Skin epidermis (tissue), 12 donors: ENCODE data around the gene DKC1.
"Not testable (repeated sequence)": the region's sequence is repeated elsewhere in the genome, so short reads cannot be mapped to it uniquely, and the experiment has no call there.

Experiments used
- H3K27ac ChIP-seq, 21 experiments: fragments of 200-600 bp; sonication (generic) in 11 of 21; one replicate each; pipeline ENCODE4 v1.5.0; 2020; ENCODE audit warnings: mild to moderate bottlenecking in 3 of 21, inconsistent platforms in 2 of 21, moderate library complexity in 2 of 21
- H3K4me3 ChIP-seq, 7 experiments: fragments of 200-600 bp; sonication (generic) in 2 of 7; one replicate each; pipeline ENCODE4 v1.5.0; 2020; ENCODE audit warnings: inconsistent platforms in 2 of 7, mild to moderate bottlenecking in 2 of 7, moderate library complexity in 1 of 7

The DKC1 gene

GRCh38 chrX:154812341-154813101 lies 49.9 kb downstream of the DKC1 start:
- Histone ChIP-seq H3K27ac (no peak overlapping the region), H3K4me3 (no peak overlapping the region)

- H3K4me3 ChIP-seq = no peak overlapping the region
- H3K27ac ChIP-seq = no peak overlapping the region
Observed at GRCh38 chrX:154813801-154814200, 51.1 kb downstream of the DKC1 start.

- no peak overlapping the region for H3K4me3 ChIP-seq
- no peak overlapping the region for H3K27ac ChIP-seq
Observed at GRCh38 chrX:154815274-154815818, 52.7 kb downstream of the DKC1 start.

- H3K27ac ChIP-seq, H3K4me3 ChIP-seq: not testable (repeated sequence)
Observed at GRCh38 chrX:154816326-154816898, 53.7 kb downstream of the DKC1 start.

GRCh38 chrX:154817048-154817618 lies 54.5 kb downstream of the DKC1 start:
- H3K27ac ChIP-seq, H3K4me3 ChIP-seq: not testable (repeated sequence)

- no peak overlapping the region for H3K27ac ChIP-seq
- H3K4me3 ChIP-seq = no peak overlapping the region
Observed at GRCh38 chrX:154818916-154819770, 56.5 kb downstream of the DKC1 start.

GRCh38 chrX:154819771-154820341 lies 57.2 kb downstream of the DKC1 start:
- Histone ChIP-seq H3K27ac (no peak overlapping the region), H3K4me3 (no peak overlapping the region)

- no peak overlapping the region for H3K4me3 ChIP-seq
- no peak overlapping the region for H3K27ac ChIP-seq
Observed at GRCh38 chrX:154821523-154821922, 58.9 kb downstream of the DKC1 start.

GRCh38 chrX:154822029-154822428 lies 59.4 kb downstream of the DKC1 start:
- H3K27ac ChIP-seq = no peak overlapping the region
- H3K4me3 ChIP-seq = no peak overlapping the region

- Histone ChIP-seq H3K27ac (no peak overlapping the region), H3K4me3 (no peak overlapping the region)
Observed at GRCh38 chrX:154824638-154825037, 62.0 kb downstream of the DKC1 start.

GRCh38 chrX:154825586-154825985 lies 62.9 kb downstream of the DKC1 start:
- not testable (repeated sequence) for H3K27ac ChIP-seq

More at GRCh38 chrX:154825586-154825985, 62.9 kb downstream of the DKC1 start:
- not testable (repeated sequence) for H3K4me3 ChIP-seq
